A549 (cell line): ENCODE data around the gene CTDP1.

Experiments
- CHD4 ChIP-seq: fragments of 200-600 bp; sonication (generic); IDR thresholded peaks from 2 replicates; pipeline ENCODE4 v1.6.1; 2016; ENCODE audit warnings: antibody characterized with exemption, mild to moderate bottlenecking, borderline replicate concordance
- HOXA7 ChIP-seq: fragments of 250-450 bp; sonication (Bioruptor Pico); IDR thresholded peaks from 2 replicates; pipeline ENCODE4 v1.5.0; 2020; ENCODE audit warnings: mild to moderate bottlenecking, moderate library complexity
- TF ChIP-seq, protein P1 (sequence below): fragments of >200 bp; sonication (Bioruptor Twin); formaldehyde crosslinking; IDR thresholded peaks from 3 replicates; pipeline ENCODE4 v1.5.1; 2016
- TF ChIP-seq, protein P2 (sequence below): fragments of 200-600 bp; sonication (generic); IDR thresholded peaks from 2 replicates; pipeline ENCODE4 v1.6.1; 2016; ENCODE audit warnings: antibody characterized with exemption, mild to moderate bottlenecking, moderate library complexity

DNA sequence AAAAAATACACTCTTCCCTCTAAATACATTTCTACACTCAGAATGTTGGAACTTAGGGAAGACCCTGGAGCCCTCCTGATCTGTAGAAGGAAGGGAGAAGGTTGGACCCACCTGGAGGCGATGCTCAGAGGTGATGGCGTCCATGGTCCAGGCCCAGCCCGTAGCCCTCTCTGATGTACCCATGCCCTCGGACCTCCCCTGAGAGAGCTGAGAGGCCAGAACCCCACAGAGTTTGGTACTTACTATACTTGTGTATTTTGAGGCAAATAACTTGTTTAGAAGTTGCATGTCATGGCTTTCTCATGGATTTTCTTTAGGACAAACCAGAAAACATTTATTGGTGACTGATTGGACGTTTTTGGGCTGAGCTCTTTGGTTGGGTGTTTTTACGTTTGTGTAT is 10.5 kb downstream of the CTDP1 start:
- TF ChIP-seq, protein P1, sequence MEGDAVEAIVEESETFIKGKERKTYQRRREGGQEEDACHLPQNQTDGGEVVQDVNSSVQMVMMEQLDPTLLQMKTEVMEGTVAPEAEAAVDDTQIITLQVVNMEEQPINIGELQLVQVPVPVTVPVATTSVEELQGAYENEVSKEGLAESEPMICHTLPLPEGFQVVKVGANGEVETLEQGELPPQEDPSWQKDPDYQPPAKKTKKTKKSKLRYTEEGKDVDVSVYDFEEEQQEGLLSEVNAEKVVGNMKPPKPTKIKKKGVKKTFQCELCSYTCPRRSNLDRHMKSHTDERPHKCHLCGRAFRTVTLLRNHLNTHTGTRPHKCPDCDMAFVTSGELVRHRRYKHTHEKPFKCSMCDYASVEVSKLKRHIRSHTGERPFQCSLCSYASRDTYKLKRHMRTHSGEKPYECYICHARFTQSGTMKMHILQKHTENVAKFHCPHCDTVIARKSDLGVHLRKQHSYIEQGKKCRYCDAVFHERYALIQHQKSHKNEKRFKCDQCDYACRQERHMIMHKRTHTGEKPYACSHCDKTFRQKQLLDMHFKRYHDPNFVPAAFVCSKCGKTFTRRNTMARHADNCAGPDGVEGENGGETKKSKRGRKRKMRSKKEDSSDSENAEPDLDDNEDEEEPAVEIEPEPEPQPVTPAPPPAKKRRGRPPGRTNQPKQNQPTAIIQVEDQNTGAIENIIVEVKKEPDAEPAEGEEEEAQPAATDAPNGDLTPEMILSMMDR = no peak
- TF ChIP-seq HOXA7 (CRISPR knock-in tag) (no peak), CHD4 (no peak)
- TF ChIP-seq, protein P2, sequence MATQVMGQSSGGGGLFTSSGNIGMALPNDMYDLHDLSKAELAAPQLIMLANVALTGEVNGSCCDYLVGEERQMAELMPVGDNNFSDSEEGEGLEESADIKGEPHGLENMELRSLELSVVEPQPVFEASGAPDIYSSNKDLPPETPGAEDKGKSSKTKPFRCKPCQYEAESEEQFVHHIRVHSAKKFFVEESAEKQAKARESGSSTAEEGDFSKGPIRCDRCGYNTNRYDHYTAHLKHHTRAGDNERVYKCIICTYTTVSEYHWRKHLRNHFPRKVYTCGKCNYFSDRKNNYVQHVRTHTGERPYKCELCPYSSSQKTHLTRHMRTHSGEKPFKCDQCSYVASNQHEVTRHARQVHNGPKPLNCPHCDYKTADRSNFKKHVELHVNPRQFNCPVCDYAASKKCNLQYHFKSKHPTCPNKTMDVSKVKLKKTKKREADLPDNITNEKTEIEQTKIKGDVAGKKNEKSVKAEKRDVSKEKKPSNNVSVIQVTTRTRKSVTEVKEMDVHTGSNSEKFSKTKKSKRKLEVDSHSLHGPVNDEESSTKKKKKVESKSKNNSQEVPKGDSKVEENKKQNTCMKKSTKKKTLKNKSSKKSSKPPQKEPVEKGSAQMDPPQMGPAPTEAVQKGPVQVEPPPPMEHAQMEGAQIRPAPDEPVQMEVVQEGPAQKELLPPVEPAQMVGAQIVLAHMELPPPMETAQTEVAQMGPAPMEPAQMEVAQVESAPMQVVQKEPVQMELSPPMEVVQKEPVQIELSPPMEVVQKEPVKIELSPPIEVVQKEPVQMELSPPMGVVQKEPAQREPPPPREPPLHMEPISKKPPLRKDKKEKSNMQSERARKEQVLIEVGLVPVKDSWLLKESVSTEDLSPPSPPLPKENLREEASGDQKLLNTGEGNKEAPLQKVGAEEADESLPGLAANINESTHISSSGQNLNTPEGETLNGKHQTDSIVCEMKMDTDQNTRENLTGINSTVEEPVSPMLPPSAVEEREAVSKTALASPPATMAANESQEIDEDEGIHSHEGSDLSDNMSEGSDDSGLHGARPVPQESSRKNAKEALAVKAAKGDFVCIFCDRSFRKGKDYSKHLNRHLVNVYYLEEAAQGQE = no peak
